ENCODE data around the gene CD40LG. TPM values are rescaled to one million over a fixed set of nuclear protein-coding genes. Genes with fewer than 3 reads are reported as not detected.

Gene CD40LG
- total RNA-seq, 1 donor from 2014 or later: not detected

- no peak overlapping the region for H3K4me3 ChIP-seq (ENCODE audit: low read depth, low read length)
- DNase-seq (ENCODE audit: low read depth): no peak
- TF ChIP-seq CTCF (IDR thresholded peaks at IDR 0.05; ENCODE audit: insufficient read depth, low read length, poor library complexity, severe bottlenecking): no peak
- H3K27me3 ChIP-seq (ENCODE audit: control insufficient read depth, insufficient read depth, low read length): no peaks in the 10 kb centered on the region
- H3K36me3 ChIP-seq (ENCODE audit: control insufficient read depth, insufficient read depth, low read length): no peaks in the 10 kb centered on the region
Observed at GRCh38 chrX:136635235-136635634, 12.7 kb upstream of the CD40LG start.

- Histone ChIP-seq H3K27me3 (ENCODE audit: control insufficient read depth, insufficient read depth, low read length) (no peaks in the 10 kb centered on the region), H3K36me3 (ENCODE audit: control insufficient read depth, insufficient read depth, low read length) (no peaks in the 10 kb centered on the region), H3K4me3 (ENCODE audit: low read depth, low read length) (no peak overlapping the region)
- no peak for DNase-seq (ENCODE audit: low read depth)
- no peak for TF ChIP-seq CTCF (IDR thresholded peaks at IDR 0.05; ENCODE audit: insufficient read depth, low read length, poor library complexity, severe bottlenecking)
Observed at GRCh38 chrX:136636121-136636520, 11.8 kb upstream of the CD40LG start.

- DNase-seq (ENCODE audit: low read depth): no peak
- H3K36me3 ChIP-seq (ENCODE audit: control insufficient read depth, insufficient read depth, low read length): no peaks in the 10 kb centered on the region
Observed at GRCh38 chrX:136639506-136640176, 8.3 kb upstream of the CD40LG start.

GRCh38 chrX:136643243-136643642, 4.7 kb upstream of the CD40LG start:
- DNase-seq (ENCODE audit: low read depth): no peak
- H3K36me3 ChIP-seq (ENCODE audit: control insufficient read depth, insufficient read depth, low read length): no peaks in the 10 kb centered on the region
- no peak for TF ChIP-seq CTCF (IDR thresholded peaks at IDR 0.05; ENCODE audit: insufficient read depth, low read length, poor library complexity, severe bottlenecking)
- H3K27me3 ChIP-seq (ENCODE audit: control insufficient read depth, insufficient read depth, low read length): no peaks in the 10 kb centered on the region
- H3K4me3 ChIP-seq (ENCODE audit: low read depth, low read length): no peak overlapping the region

More at GRCh38 chrX:136639506-136640176, 8.3 kb upstream of the CD40LG start:
- no peaks in the 10 kb centered on the region for H3K27me3 ChIP-seq (ENCODE audit: control insufficient read depth, insufficient read depth, low read length)
- no peak overlapping the region for H3K4me3 ChIP-seq (ENCODE audit: low read depth, low read length)
- TF ChIP-seq CTCF (IDR thresholded peaks at IDR 0.05; ENCODE audit: insufficient read depth, low read length, poor library complexity, severe bottlenecking): no peak

- H3K27me3 ChIP-seq (ENCODE audit: control insufficient read depth, insufficient read depth, low read length): no peaks in the 10 kb centered on the region
- DNase-seq (ENCODE audit: low read depth): no peak
- no peak for TF ChIP-seq CTCF (IDR thresholded peaks at IDR 0.05; ENCODE audit: insufficient read depth, low read length, poor library complexity, severe bottlenecking)
- H3K4me3 ChIP-seq (ENCODE audit: low read depth, low read length): no peak overlapping the region
- no peaks in the 10 kb centered on the region for H3K36me3 ChIP-seq (ENCODE audit: control insufficient read depth, insufficient read depth, low read length)
Observed at GRCh38 chrX:136646602-136647239, 1.2 kb upstream of the CD40LG start.
